A549 (cell line): Measurements from ENCODE around the gene NEK7. TPM values are rescaled to one million over a fixed set of nuclear protein-coding genes. Genes with fewer than 3 reads are reported as not detected.

Experiments used
- ATAC-seq, 2 experiments: fragments of 200-7000 bp in 1 of 2; fragments of >200 bp in 1 of 2; cut with Nextera tagmentation in 1 of 2; cut with Tn5 transposase in 1 of 2; 3 replicates each; pipeline versions ENCODE4 v1.8.0 to v1.9.1; 2018 to 2020; ENCODE audit warnings: mild to moderate bottlenecking in 1 of 2, moderate library complexity in 1 of 2
- CTCF ChIA-PET: fragments of 300-600 bp; sonication (Branson Sonifier 250); formaldehyde crosslinking; extraction: SDS; loops from one replicate; lab custom pipeline; 2021; ENCODE audit warnings: antibody characterized with exemption, inconsistent platforms; lab: Yijun Ruan, JAX
- POLR2A ChIA-PET: fragments of 350-600 bp; formaldehyde crosslinking; extraction: SDS; loops from one replicate; lab custom pipeline; 2021; ENCODE audit warnings: antibody characterized with exemption, inconsistent platforms; lab: Yijun Ruan, JAX
- DNase-seq, 2 experiments: peaks; one replicate each; pipeline versions ENCODE4 v3.0.0 to v3.0.0-alpha.2; 2011 to 2016; ENCODE audit warnings: low read depth in 1 of 2, low spot score in 1 of 2
- FAIRE-seq: peaks from 2 replicates; lab custom pipeline; 2011; peaks lifted over from hg19 to GRCh38; lab: Jason Lieb, UNC
- H3K27ac ChIP-seq, 2 experiments: fragments of >200 bp; sonication (Bioruptor Twin); formaldehyde crosslinking; 3 replicates each; pipeline ENCODE4 v1.5.1; 2016 to 2017
- H3K4me1 ChIP-seq: fragments of >200 bp; sonication (Bioruptor Twin); formaldehyde crosslinking; 3 replicates; pipeline ENCODE4 v1.6.1; 2016
- H3K4me2 ChIP-seq: fragments of >200 bp; sonication (Bioruptor Twin); formaldehyde crosslinking; 3 replicates; pipeline ENCODE4 v1.6.1; 2016
- H3K4me3 ChIP-seq: fragments of >200 bp; sonication (Bioruptor Twin); formaldehyde crosslinking; 3 replicates; pipeline ENCODE4 v1.5.1; 2016
- H3K9me3 ChIP-seq: fragments of >200 bp; sonication (Bioruptor Twin); formaldehyde crosslinking; 3 replicates; pipeline ENCODE4 v1.6.1; 2016
- CBX8 ChIP-seq: fragments of 200-600 bp; sonication (generic); IDR thresholded peaks from 2 replicates; pipeline ENCODE4 v1.6.1; 2016
- CHD2 ChIP-seq: fragments of 150-350 bp; IDR thresholded peaks from 2 replicates; pipeline ENCODE4 v1.6.1; 2014; ENCODE audit warnings: low read length; ENCODE audit not compliant: partially characterized antibody
- EHF ChIP-seq: fragments of 250-450 bp; sonication (Bioruptor Pico); IDR thresholded peaks from 2 replicates; pipeline ENCODE4 v1.5.0; 2020; ENCODE audit warnings: mild to moderate bottlenecking
- FOSB ChIP-seq: fragments of 250-450 bp; sonication (Bioruptor Pico); IDR thresholded peaks from 2 replicates; pipeline ENCODE4 v1.5.0; 2020; ENCODE audit warnings: mild to moderate bottlenecking, moderate library complexity
- FOSL2 ChIP-seq, 2 experiments: fragments of 450-650 bp in 1 of 2; fragments of >200 bp in 1 of 2; sonication (Bioruptor Twin) in 1 of 2; formaldehyde crosslinking; IDR thresholded peaks; 2 replicates each; pipeline versions ENCODE4 v1.5.0 to v1.6.1; 2016 to 2020; ENCODE audit warnings: mild to moderate bottlenecking in 1 of 2, moderate library complexity in 1 of 2
- GATA3 ChIP-seq: IDR thresholded peaks from 2 replicates; pipeline ENCODE4 v1.6.1; 2012; ENCODE audit warnings: borderline replicate concordance
- HEYL ChIP-seq: fragments of 250-450 bp; sonication (Bioruptor Pico); IDR thresholded peaks from 2 replicates; pipeline ENCODE4 v1.8.0; 2021; ENCODE audit warnings: mild to moderate bottlenecking, moderate library complexity
- HOXA7 ChIP-seq: fragments of 250-450 bp; sonication (Bioruptor Pico); IDR thresholded peaks from 2 replicates; pipeline ENCODE4 v1.5.0; 2020; ENCODE audit warnings: mild to moderate bottlenecking, moderate library complexity
- HOXB5 ChIP-seq: fragments of 250-450 bp; sonication (Bioruptor Pico); IDR thresholded peaks from 2 replicates; pipeline ENCODE4 v1.5.0; 2020; ENCODE audit warnings: mild to moderate bottlenecking, moderate library complexity
- JUNB ChIP-seq: fragments of >200 bp; sonication (Bioruptor Twin); formaldehyde crosslinking; IDR thresholded peaks from 2 replicates; pipeline ENCODE4 v1.6.1; 2016
- KDM1A ChIP-seq: fragments of 200-600 bp; sonication (generic); IDR thresholded peaks from 2 replicates; pipeline ENCODE4 v1.6.1; 2016; ENCODE audit warnings: low read depth, mild to moderate bottlenecking
- KDM5A ChIP-seq: fragments of 200-600 bp; sonication (generic); IDR thresholded peaks from 2 replicates; pipeline ENCODE4 v1.6.1; 2016; ENCODE audit warnings: antibody characterized with exemption, mild to moderate bottlenecking
- MAFK ChIP-seq: fragments of 450-650 bp; IDR thresholded peaks from 2 replicates; pipeline ENCODE4 v1.6.1; 2014; ENCODE audit not compliant: partially characterized antibody
- PHF8 ChIP-seq: fragments of 200-600 bp; sonication (generic); IDR thresholded peaks from 2 replicates; pipeline ENCODE4 v1.6.1; 2016; ENCODE audit warnings: low read depth, mild to moderate bottlenecking, antibody characterized with exemption, moderate library complexity, borderline replicate concordance
- POLR2AphosphoS2 ChIP-seq: conservative IDR thresholded peaks from 2 replicates; pipeline ENCODE4 v1.6.1; 2012; ENCODE audit warnings: low read length, improper control_type of control experiment, inconsistent platforms
- RARB ChIP-seq: fragments of 250-450 bp; sonication (Bioruptor Pico); IDR thresholded peaks from 2 replicates; pipeline ENCODE4 v1.8.0; 2021; ENCODE audit warnings: mild to moderate bottlenecking, moderate library complexity
- RFX5 ChIP-seq: fragments of 450-650 bp; IDR thresholded peaks from 2 replicates; pipeline ENCODE4 v1.7.1; 2014; ENCODE audit warnings: antibody characterized with exemption, mild to moderate bottlenecking, moderate library complexity
- SMC3 ChIP-seq: fragments of >200 bp; sonication (Bioruptor Twin); formaldehyde crosslinking; IDR thresholded peaks from 3 replicates; pipeline ENCODE4 v1.6.1; 2018; ENCODE audit warnings: inconsistent platforms
- SREBF2 ChIP-seq: fragments of 450-650 bp; IDR thresholded peaks from 2 replicates; pipeline ENCODE4 v1.6.1; 2014; ENCODE audit warnings: mild to moderate bottlenecking, moderate library complexity
- TFCP2L1 ChIP-seq: fragments of 250-450 bp; sonication (Bioruptor Pico); IDR thresholded peaks from 2 replicates; pipeline ENCODE4 v1.5.0; 2021; ENCODE audit warnings: mild to moderate bottlenecking
- TP53 ChIP-seq: fragments of 250-450 bp; sonication (Bioruptor Pico); IDR thresholded peaks from 2 replicates; pipeline ENCODE4 v1.5.0; 2021; ENCODE audit warnings: mild to moderate bottlenecking, moderate library complexity
- ZNF302 ChIP-seq: fragments of 250-450 bp; sonication (Bioruptor Pico); IDR thresholded peaks from 2 replicates; pipeline ENCODE4 v1.9.0; 2021; ENCODE audit warnings: inconsistent platforms, mild to moderate bottlenecking, moderate library complexity
- ZSCAN20 ChIP-seq: fragments of 250-450 bp; sonication (Bioruptor Pico); IDR thresholded peaks from 2 replicates; pipeline ENCODE4 v1.8.0; 2022; ENCODE audit warnings: mild to moderate bottlenecking, moderate library complexity
- WGBS: methylation state at CpG from one replicate; pipeline ENCODE4 v1.1.6; 2017; ENCODE audit errors: missing lambda C conversion rate; 5-methylcytosine and 5-hydroxymethylcytosine counted together
- polyA plus RNA-seq, 4 experiments: library from polyadenylated mRNA; depleted of rRNA in 3 of 4; stranded (reverse); fragments of >200 nt; fragmentation: RNase III in 1 of 4; extraction: RNeasy Plus Mini Kit Qiagen cat#74134 plus additional on column Dnase treatment in 1 of 4; gene quantifications; 2 replicates in 3 of 4; 3 replicates in 1 of 4; pipeline ENCODE4 v1.2.3, GENCODE V29; 2011 to 2017
- TF ChIP-seq, protein P1 (sequence below): fragments of 250-450 bp; sonication (Bioruptor Pico); IDR thresholded peaks from 2 replicates; pipeline ENCODE4 v1.5.0; 2020; ENCODE audit warnings: low read depth, mild to moderate bottlenecking, moderate library complexity
- TF ChIP-seq, protein P2 (sequence below): fragments of 450-650 bp; IDR thresholded peaks from 2 replicates; pipeline ENCODE4 v1.6.1; 2014; ENCODE audit warnings: antibody characterized with exemption
- TF ChIP-seq, protein P3 (sequence below): IDR thresholded peaks from 2 replicates; pipeline ENCODE4 v1.6.1; 2012

NEK7 gene
- polyA plus RNA-seq, 2 of the 4 experiments (the other 2 are of a cell fraction): 15.9 to 62.9 TPM

DNA sequence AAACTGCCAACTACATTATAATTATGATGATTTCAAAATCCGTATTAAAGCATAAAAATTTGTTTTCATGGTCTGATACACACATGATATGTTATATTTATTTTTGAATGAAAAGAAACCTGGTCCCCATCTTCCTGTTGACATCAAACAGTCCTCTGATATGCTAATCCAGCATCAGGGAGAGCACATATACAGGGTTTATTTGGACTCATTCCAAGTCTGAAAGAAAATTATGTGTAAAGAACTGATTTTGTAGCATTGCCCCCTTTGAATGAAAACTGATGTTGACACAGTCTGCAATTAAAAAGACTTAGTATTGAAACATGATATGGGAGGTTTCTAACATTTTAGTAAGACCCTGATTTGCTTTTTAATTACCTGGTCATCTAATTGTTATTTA lies 119.4 kb downstream of the NEK7 start:
- Histone ChIP-seq H3K4me3 (no peak overlapping the region), H3K4me1 (peaks cover 13% of the 10 kb centered on the region; the same call in 2 of the 3 replicates), H3K9me3 (no peaks in the 10 kb centered on the region), H3K4me2 (no peak overlapping the region), H3K27ac (no peak overlapping the region)
- DNase-seq: no peak
- POLR2A ChIA-PET: no interaction called here
- no peak for FAIRE-seq
- WGBS: 85% methylated on average over 1 of the region's 1 CpG
- CTCF ChIA-PET: interaction anchor here (1.0 kb wide), 1 partner anchor 116 kb away, joined by 4 read pairs; no protein-coding TSS in a partner anchor
- no peak for ATAC-seq
- TF ChIP-seq, protein P1, sequence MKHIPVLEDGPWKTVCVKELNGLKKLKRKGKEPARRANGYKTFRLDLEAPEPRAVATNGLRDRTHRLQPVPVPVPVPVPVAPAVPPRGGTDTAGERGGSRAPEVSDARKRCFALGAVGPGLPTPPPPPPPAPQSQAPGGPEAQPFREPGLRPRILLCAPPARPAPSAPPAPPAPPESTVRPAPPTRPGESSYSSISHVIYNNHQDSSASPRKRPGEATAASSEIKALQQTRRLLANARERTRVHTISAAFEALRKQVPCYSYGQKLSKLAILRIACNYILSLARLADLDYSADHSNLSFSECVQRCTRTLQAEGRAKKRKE (CRISPR knock-in tag): no peak
- TF ChIP-seq RARB (CRISPR knock-in tag): no peak

DNA sequence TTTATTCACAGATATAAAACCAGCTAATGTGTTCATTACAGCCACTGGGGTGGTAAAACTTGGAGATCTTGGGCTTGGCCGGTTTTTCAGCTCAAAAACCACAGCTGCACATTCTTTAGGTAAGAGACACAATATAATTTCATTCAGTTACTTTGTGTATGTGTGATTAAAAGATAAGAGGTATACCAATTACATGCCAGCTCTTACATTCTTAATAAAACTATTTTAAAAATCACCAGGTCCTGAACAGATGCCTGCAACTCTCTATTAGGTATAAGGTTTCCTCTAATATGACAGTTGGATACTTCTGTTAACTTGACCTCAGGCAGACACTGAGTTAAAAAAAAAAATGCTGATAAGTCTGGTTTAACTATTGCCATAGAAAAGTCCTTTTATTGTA lies 122.1 kb downstream of the NEK7 start:
- DNase-seq (no peak), FAIRE-seq (no peak), ATAC-seq (no peak)
- ChIA-PET CTCF (no interaction called here), POLR2A (no interaction called here)
- Histone ChIP-seq H3K9me3 (no peaks in the 10 kb centered on the region), H3K4me1 (no peaks in the 10 kb centered on the region), H3K27ac (no peak overlapping the region), H3K4me3 (no peak overlapping the region), H3K4me2 (no peak overlapping the region)
- TF ChIP-seq, protein P2, sequence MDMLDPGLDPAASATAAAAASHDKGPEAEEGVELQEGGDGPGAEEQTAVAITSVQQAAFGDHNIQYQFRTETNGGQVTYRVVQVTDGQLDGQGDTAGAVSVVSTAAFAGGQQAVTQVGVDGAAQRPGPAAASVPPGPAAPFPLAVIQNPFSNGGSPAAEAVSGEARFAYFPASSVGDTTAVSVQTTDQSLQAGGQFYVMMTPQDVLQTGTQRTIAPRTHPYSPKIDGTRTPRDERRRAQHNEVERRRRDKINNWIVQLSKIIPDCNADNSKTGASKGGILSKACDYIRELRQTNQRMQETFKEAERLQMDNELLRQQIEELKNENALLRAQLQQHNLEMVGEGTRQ: no peak
- TF ChIP-seq GATA3 (no peak), ZSCAN20 (no peak)
- WGBS: 89% methylated on average over 1 of the region's 1 CpG

DNA sequence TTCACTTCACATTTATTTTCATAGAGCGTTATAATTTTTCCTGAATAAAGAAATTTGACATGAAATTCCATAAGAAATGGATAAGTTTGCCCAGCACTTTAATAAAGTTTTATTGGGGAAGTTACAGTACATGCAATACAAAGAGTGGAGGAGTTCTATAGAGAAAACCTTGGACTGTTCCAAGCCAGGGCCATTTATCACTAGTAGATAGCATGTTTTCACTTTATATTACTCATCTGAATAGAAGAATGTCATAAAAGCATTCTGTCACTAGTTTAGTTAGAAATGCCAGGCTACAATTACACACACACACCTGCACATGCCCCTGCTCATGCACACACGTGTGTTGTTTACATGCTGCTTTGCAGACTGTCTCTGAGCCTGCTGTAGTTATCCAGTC lies 123.3 kb downstream of the NEK7 start:
- Histone ChIP-seq H3K9me3 (no peaks in the 10 kb centered on the region), H3K4me3 (no peak overlapping the region), H3K27ac (no peak overlapping the region), H3K4me2 (no peak overlapping the region), H3K4me1 (no peaks in the 10 kb centered on the region)
- ChIA-PET POLR2A (no interaction called here), CTCF (no interaction called here)
- no peak for TF ChIP-seq HOXA7 (CRISPR knock-in tag)
- no peak for TF ChIP-seq HEYL (CRISPR knock-in tag)
- TF ChIP-seq FOSL2 (IDR thresholded peaks at IDR 0.05): no peak
- TF ChIP-seq FOSL2 (CRISPR knock-in tag; IDR thresholded peaks at IDR 0.05): no peak
- TF ChIP-seq SREBF2: no peak
- TF ChIP-seq EHF (CRISPR knock-in tag): no peak
- no peak for TF ChIP-seq JUNB
- no peak for TF ChIP-seq SMC3
- no peak for TF ChIP-seq CHD2
- no peak for TF ChIP-seq FOSB (CRISPR knock-in tag)
- no peak for TF ChIP-seq PHF8
- no peak for TF ChIP-seq KDM1A
- no peak for TF ChIP-seq CBX8
- no peak for TF ChIP-seq KDM5A
- TF ChIP-seq, protein P3, sequence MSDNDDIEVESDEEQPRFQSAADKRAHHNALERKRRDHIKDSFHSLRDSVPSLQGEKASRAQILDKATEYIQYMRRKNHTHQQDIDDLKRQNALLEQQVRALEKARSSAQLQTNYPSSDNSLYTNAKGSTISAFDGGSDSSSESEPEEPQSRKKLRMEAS: no peak
- TF ChIP-seq TFCP2L1 (CRISPR knock-in tag): no peak
- DNase-seq (no peak), ATAC-seq (no peak), FAIRE-seq (no peak)
- 93% methylated on average over 2 of the region's 2 CpGs for WGBS

DNA sequence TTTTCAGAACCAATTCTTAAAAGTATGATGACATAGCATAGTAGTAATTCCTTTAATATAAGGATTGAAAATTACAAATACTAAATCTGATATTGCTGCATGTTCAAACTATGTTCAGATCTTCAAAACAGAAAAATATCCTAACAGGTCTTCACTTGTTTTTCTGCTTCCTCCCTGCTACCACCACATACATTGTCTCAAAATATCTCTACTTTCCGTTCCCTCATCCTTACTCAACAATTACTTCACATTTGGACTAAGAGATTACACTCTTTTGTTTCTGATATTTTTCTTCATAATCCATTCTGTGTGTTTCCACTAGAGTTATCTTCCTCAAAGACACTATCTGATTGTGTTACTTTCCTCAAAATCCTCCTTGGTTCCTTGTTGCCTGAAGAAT lies 125.1 kb downstream of the NEK7 start:
- FAIRE-seq (no peak), DNase-seq (no peak), ATAC-seq (no peak)
- H3K27ac ChIP-seq: no peak overlapping the region
- 98% methylated on average over 1 of the region's 1 CpG for WGBS
- ChIA-PET CTCF (no interaction called here), POLR2A (no interaction called here)
- no peaks in the 10 kb centered on the region for H3K4me1 ChIP-seq
- H3K4me3 ChIP-seq: no peak overlapping the region
- no peak overlapping the region for H3K4me2 ChIP-seq
- no peaks in the 10 kb centered on the region for H3K9me3 ChIP-seq
- TF ChIP-seq HOXB5 (CRISPR knock-in tag): no peak
- TF ChIP-seq, protein P1 (CRISPR knock-in tag): no peak
- TF ChIP-seq FOSB (CRISPR knock-in tag): no peak
- TF ChIP-seq ZNF302 (CRISPR knock-in tag): no peak
- no peak for TF ChIP-seq TP53 (CRISPR knock-in tag)
- TF ChIP-seq MAFK: no peak
- TF ChIP-seq POLR2AphosphoS2: no peak
- no peak for TF ChIP-seq RFX5
- TF ChIP-seq, all 56 proteins: peak for 0
